ENCODE measurements around the gene PTPRG.

Gene PTPRG

GRCh38 chr3:61559136-61559731 lies 2.1 kb upstream of the PTPRG start:
- Mint-ChIP-seq H3K9me3 (peaks cover 27% of the 10 kb centered on the region), H3K4me3 (peak overlapping the region; percentile 99), H3K4me1 (peaks cover 9% of the 10 kb centered on the region), H3K27ac (no peak overlapping the region), H3K27me3 (ENCODE audit: low read depth, poor library complexity) (no peaks in the 10 kb centered on the region), H3K36me3 (ENCODE audit: low read depth) (peaks cover 13% of the 10 kb centered on the region)
- no peak for TF ChIP-seq CTCF (IDR thresholded peaks at IDR 0.05)
- no peak for DNase-seq

- peak overlapping the region; percentile 99 for H3K4me3 Mint-ChIP-seq
- peaks cover 13% of the 10 kb centered on the region for H3K36me3 Mint-ChIP-seq (ENCODE audit: low read depth)
- peak; percentile 77 for DNase-seq
- no peaks in the 10 kb centered on the region for H3K27me3 Mint-ChIP-seq (ENCODE audit: low read depth, poor library complexity)
- peaks cover 22% of the 10 kb centered on the region for H3K4me1 Mint-ChIP-seq
- H3K27ac Mint-ChIP-seq: peak overlapping the region; percentile 99
- peaks cover 27% of the 10 kb centered on the region for H3K9me3 Mint-ChIP-seq
- no peak for TF ChIP-seq CTCF (IDR thresholded peaks at IDR 0.05)
Observed at GRCh38 chr3:61560517-61561373, 626 bp upstream of the PTPRG start.

- Mint-ChIP-seq H3K4me3 (peak overlapping the region; percentile 99), H3K27ac (peak overlapping the region; percentile 83), H3K36me3 (ENCODE audit: low read depth) (peaks cover 9% of the 10 kb centered on the region), H3K9me3 (peaks cover 27% of the 10 kb centered on the region), H3K4me1 (peaks cover 35% of the 10 kb centered on the region), H3K27me3 (ENCODE audit: low read depth, poor library complexity) (no peaks in the 10 kb centered on the region)
- DNase-seq: peak; percentile 49
- TF ChIP-seq CTCF (IDR thresholded peaks at IDR 0.05): no peak
Observed at GRCh38 chr3:61562042-61562720, 810 bp downstream of the PTPRG start.

- no peak for TF ChIP-seq CTCF (IDR thresholded peaks at IDR 0.05)
- peak; percentile 60 for DNase-seq
- Mint-ChIP-seq H3K4me3 (peak overlapping the region; percentile 99), H3K36me3 (ENCODE audit: low read depth) (peaks cover 9% of the 10 kb centered on the region), H3K27me3 (ENCODE audit: low read depth, poor library complexity) (no peaks in the 10 kb centered on the region), H3K9me3 (peaks cover 22% of the 10 kb centered on the region), H3K27ac (peak overlapping the region; percentile 83), H3K4me1 (peaks cover 35% of the 10 kb centered on the region)
Observed at GRCh38 chr3:61562721-61563312, 1.4 kb downstream of the PTPRG start.

- no peak for TF ChIP-seq CTCF (IDR thresholded peaks at IDR 0.05)
- Mint-ChIP-seq H3K9me3 (peaks cover 14% of the 10 kb centered on the region), H3K4me3 (peak overlapping the region; percentile 99), H3K36me3 (ENCODE audit: low read depth) (peaks cover 11% of the 10 kb centered on the region), H3K27me3 (ENCODE audit: low read depth, poor library complexity) (no peaks in the 10 kb centered on the region), H3K27ac (peak overlapping the region; percentile 86), H3K4me1 (peaks cover 42% of the 10 kb centered on the region)
- DNase-seq: peak; percentile 36
Observed at GRCh38 chr3:61563313-61564271, 2.2 kb downstream of the PTPRG start.

Measured in nephron progenitor cell (in vitro differentiated cells).